AG09309 (cell line): Measurements from ENCODE around the gene CTH.

Source experiments
- DNase-seq: peaks from one replicate; pipeline ENCODE4 v3.0.0-alpha.2; 2010; ENCODE audit warnings: low read depth
- H3K4me3 ChIP-seq: 2 replicates; pipeline ENCODE4 v1.5.1; 2011; ENCODE audit warnings: mild to moderate bottlenecking, low read depth, low read length, moderate library complexity; ENCODE audit not compliant: control insufficient read depth
- TF ChIP-seq, protein P1 (sequence below): IDR thresholded peaks from 2 replicates; pipeline ENCODE4 v1.5.1; 2011; ENCODE audit warnings: mild to moderate bottlenecking, low read depth, low read length, inconsistent platforms; ENCODE audit not compliant: insufficient read depth, control insufficient read depth; ENCODE audit errors: missing control alignments

Gene CTH

GRCh38 chr1:70483342-70483741, 72.3 kb downstream of the CTH start:
- no peak for DNase-seq
- TF ChIP-seq, protein P1, sequence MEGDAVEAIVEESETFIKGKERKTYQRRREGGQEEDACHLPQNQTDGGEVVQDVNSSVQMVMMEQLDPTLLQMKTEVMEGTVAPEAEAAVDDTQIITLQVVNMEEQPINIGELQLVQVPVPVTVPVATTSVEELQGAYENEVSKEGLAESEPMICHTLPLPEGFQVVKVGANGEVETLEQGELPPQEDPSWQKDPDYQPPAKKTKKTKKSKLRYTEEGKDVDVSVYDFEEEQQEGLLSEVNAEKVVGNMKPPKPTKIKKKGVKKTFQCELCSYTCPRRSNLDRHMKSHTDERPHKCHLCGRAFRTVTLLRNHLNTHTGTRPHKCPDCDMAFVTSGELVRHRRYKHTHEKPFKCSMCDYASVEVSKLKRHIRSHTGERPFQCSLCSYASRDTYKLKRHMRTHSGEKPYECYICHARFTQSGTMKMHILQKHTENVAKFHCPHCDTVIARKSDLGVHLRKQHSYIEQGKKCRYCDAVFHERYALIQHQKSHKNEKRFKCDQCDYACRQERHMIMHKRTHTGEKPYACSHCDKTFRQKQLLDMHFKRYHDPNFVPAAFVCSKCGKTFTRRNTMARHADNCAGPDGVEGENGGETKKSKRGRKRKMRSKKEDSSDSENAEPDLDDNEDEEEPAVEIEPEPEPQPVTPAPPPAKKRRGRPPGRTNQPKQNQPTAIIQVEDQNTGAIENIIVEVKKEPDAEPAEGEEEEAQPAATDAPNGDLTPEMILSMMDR: no peak
- H3K4me3 ChIP-seq: no peak overlapping the region

GRCh38 chr1:70485624-70486023, 74.6 kb downstream of the CTH start:
- TF ChIP-seq, protein P1: no peak
- H3K4me3 ChIP-seq: no peak overlapping the region
- no peak for DNase-seq

- TF ChIP-seq, protein P1: no peak
- peak; percentile 62 for DNase-seq
- no peak overlapping the region for H3K4me3 ChIP-seq
Measured at GRCh38 chr1:70486676-70487458, 75.8 kb downstream of the CTH start.

DNA sequence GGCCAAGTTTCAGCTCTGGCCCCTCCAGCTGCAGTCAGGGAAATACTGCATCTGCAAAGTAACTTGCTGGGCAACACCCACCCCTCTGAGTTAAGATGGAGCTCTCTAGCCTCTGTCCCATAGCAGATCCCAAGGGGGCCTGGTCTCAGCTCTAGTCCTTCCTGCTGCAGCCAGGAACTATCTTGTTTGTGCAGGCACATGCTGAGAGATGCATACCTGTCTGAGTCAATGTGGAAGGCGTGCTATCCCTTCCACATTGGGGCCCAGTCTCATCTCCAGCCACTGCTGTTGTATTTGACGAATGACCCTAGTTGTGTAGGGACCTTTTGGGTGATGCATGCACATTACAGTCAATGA, 76.4 kb downstream of the CTH start:
- H3K4me3 ChIP-seq: no peak overlapping the region
- no peak for DNase-seq
- TF ChIP-seq, protein P1: no peak

DNA sequence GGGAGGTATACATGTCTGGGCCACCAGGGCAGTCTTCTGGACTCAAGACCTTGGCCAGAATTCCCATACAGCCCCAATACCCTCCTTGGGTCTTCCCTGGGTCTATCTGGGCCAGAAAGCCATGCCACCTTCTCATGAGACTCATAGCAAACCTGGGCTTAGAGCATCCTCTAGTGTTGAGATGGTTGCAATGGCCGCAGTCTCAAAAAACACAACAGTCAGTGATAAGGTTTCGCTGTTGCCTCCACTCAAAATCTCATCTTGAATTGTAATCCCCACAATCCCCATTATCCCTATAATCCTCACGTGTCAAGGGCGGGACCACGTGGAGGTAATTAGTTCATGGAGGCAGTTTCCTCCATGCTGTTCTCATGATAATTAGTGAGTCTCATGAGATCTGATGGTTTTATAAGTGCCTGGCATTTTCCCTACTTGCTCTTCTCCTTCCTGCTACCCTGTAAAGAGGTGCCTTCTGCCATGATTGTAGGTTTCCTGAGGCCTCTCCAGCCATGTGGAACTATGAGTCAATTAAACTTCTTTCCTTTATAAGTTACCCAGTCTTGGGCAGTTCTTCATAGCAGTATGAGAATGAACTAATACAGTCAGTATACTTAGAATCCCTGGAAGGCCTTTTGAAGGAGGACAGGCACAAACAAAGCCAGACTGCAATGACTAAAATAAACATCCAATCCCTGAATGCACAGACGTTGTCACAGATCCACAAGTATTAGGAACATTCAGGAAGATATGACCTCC, 77.0 kb downstream of the CTH start:
- TF ChIP-seq, protein P1: peak; percentile 60
- DNase-seq: no peak
- no peak overlapping the region for H3K4me3 ChIP-seq
